T-helper 1 cell treated with Interleukin-12 subunit alpha and Interleukin-12 subunit beta and Interleukin-4 antibody, amounts not matched to agents 30 μg/mL and 1 μg/mL, for 36 hours (primary cell): Measurements from ENCODE around the gene TM6SF1.
"Not testable (repeated sequence)": the region's sequence is repeated elsewhere in the genome, so short reads cannot be mapped to it uniquely, and the experiment has no call there.

Experiments used
- H3K27ac Mint-ChIP-seq: one replicate; pipeline ENCODE4 v1.8.0; 2021; ENCODE audit warnings: mild to moderate bottlenecking, mixed read lengths
- H3K27me3 Mint-ChIP-seq: one replicate; pipeline ENCODE4 v1.8.0; 2021; ENCODE audit warnings: low read depth, mixed read lengths
- H3K36me3 Mint-ChIP-seq: one replicate; pipeline ENCODE4 v1.8.0; 2021; ENCODE audit warnings: low read depth, mixed read lengths
- H3K4me1 Mint-ChIP-seq: one replicate; pipeline ENCODE4 v1.8.0; 2021; ENCODE audit warnings: low read depth, mixed read lengths
- H3K4me3 Mint-ChIP-seq: one replicate; pipeline ENCODE4 v1.8.0; 2021; ENCODE audit warnings: mild to moderate bottlenecking, moderate library complexity, mixed read lengths
- H3K9me3 Mint-ChIP-seq: one replicate; pipeline ENCODE4 v1.8.0; 2021; ENCODE audit warnings: mixed read lengths

The TM6SF1 gene

GRCh38 chr15:83078712-83079111 lies 28.7 kb upstream of the TM6SF1 start:
- peaks cover 2% of the 10 kb centered on the region for H3K4me1 Mint-ChIP-seq
- no peak overlapping the region for H3K4me3 Mint-ChIP-seq
- peaks cover 2% of the 10 kb centered on the region for H3K36me3 Mint-ChIP-seq
- peaks cover 11% of the 10 kb centered on the region for H3K9me3 Mint-ChIP-seq
- H3K27ac Mint-ChIP-seq, result no peak overlapping the region
- peaks cover 50% of the 10 kb centered on the region for H3K27me3 Mint-ChIP-seq

GRCh38 chr15:83081256-83082014 lies 26.0 kb upstream of the TM6SF1 start:
- Mint-ChIP-seq H3K27me3 (peaks cover 45% of the 10 kb centered on the region), H3K27ac (no peak overlapping the region), H3K4me3 (no peak overlapping the region), H3K36me3 (no peaks in the 10 kb centered on the region), H3K9me3 (no peaks in the 10 kb centered on the region), H3K4me1 (peaks cover 2% of the 10 kb centered on the region)

DNA sequence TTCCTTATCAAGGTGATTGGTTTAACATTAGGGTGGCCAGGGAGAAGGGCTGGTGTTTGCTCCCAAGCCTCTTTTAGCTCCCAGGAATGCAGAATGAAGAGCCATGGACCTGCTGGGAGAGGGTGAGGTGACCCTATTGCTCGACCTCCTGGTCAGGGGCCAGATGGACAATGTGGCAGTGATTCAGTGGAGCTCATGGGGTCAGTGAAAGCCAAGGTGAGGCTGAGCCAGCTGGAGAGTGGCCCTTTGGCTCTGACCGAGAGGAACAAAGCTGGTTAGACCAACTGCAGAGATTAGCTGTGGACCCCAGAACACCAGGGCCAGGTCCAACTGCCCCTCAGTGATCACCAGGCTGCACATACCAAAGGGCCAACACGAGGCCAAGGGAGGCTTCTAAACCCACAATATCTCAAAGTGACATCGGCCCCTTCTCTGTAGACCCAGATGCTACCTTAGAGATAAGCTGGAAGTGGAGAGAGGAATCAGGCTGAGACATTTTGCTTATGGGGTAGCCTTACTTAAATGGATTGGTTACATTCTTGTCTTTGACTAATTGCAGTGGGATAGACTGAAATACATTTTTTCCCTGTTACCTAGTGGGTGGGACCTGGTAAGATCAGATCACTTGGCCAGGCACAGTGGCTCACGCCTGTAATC lies 24.6 kb upstream of the TM6SF1 start:
- peaks cover 49% of the 10 kb centered on the region for H3K27me3 Mint-ChIP-seq
- H3K36me3 Mint-ChIP-seq, result no peaks in the 10 kb centered on the region
- H3K4me1 Mint-ChIP-seq, result peaks cover 2% of the 10 kb centered on the region
- no peak overlapping the region for H3K4me3 Mint-ChIP-seq
- no peaks in the 10 kb centered on the region for H3K9me3 Mint-ChIP-seq
- H3K27ac Mint-ChIP-seq, result no peak overlapping the region

DNA sequence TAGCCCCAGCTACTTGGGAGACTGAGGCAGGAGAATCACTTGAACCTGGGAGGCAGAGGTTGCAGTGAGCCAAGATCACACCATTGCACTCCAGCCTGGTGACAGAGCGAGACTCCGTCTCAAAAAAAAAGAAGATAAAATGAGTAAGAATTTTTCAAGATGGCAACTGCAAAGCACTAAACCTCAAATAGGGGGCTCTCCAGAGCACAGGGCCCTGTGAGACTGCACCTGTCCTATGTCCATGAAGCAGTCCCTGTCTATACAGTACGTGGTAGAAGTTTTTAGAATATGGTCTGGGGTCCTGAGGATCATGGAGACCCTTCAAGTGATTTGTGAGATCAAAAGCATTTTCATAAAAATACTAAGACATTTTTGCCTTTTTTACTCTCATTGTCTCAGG lies 22.0 kb upstream of the TM6SF1 start:
- H3K9me3 Mint-ChIP-seq, H3K4me3 Mint-ChIP-seq, H3K4me1 Mint-ChIP-seq, H3K27ac Mint-ChIP-seq, H3K36me3 Mint-ChIP-seq: not testable (repeated sequence)
- peaks cover 41% of the 10 kb centered on the region for H3K27me3 Mint-ChIP-seq

GRCh38 chr15:83085864-83086552 lies 21.4 kb upstream of the TM6SF1 start:
- H3K36me3 Mint-ChIP-seq, H3K4me3 Mint-ChIP-seq, H3K9me3 Mint-ChIP-seq, H3K4me1 Mint-ChIP-seq, H3K27ac Mint-ChIP-seq: not testable (repeated sequence)
- H3K27me3 Mint-ChIP-seq, result peaks cover 37% of the 10 kb centered on the region

- no peak overlapping the region for H3K4me3 Mint-ChIP-seq
- H3K36me3 Mint-ChIP-seq, result no peaks in the 10 kb centered on the region
- no peak overlapping the region for H3K27ac Mint-ChIP-seq
- H3K4me1 Mint-ChIP-seq, result peaks cover 6% of the 10 kb centered on the region
- H3K27me3 Mint-ChIP-seq, result peaks cover 27% of the 10 kb centered on the region
- H3K9me3 Mint-ChIP-seq, result no peaks in the 10 kb centered on the region
Measured at GRCh38 chr15:83087576-83087975, 19.9 kb upstream of the TM6SF1 start.

DNA sequence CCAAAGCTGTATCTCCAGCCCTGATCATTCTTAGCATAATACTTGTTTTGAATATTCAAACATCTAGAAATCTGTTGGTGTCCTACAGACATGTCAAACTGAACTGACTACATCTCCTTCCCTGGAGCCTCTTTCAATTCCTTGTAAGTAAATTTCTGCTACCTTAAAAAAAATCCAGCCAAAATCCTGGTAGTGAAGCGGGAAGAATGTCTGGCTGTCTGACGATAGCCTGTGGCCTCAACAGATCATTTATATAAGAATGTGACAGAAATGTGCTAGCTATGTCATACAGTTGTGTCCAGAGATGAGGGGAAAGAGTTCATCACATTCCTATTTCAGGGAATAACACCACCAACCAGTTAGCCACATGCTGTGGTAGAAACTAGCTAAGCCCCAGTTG lies 18.6 kb upstream of the TM6SF1 start:
- Mint-ChIP-seq H3K4me1 (peaks cover 6% of the 10 kb centered on the region), H3K27ac (no peak overlapping the region), H3K4me3 (no peak overlapping the region), H3K9me3 (no peaks in the 10 kb centered on the region), H3K27me3 (peaks cover 25% of the 10 kb centered on the region), H3K36me3 (no peaks in the 10 kb centered on the region)

DNA sequence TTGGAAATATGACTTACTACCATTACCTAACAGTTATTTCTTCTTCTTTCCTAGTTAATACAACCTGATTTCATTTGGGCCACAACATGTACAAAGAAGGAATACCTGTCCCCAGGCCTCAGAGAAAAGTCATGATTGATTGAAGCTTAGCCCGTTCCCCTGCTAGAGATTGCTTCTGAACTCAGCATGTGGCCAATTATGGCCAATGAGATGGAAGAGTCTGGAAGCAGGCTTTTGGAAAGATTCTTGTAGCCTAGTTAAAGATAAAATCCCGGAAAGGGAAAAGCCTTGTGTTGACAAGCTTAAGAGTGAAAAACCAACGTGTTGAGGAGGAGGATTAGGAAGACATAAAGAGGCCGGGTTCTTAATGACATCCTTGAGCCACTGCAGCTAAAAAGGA lies 17.0 kb upstream of the TM6SF1 start:
- no peak overlapping the region for H3K27ac Mint-ChIP-seq
- H3K9me3 Mint-ChIP-seq, result no peaks in the 10 kb centered on the region
- H3K27me3 Mint-ChIP-seq, result peaks cover 25% of the 10 kb centered on the region
- no peaks in the 10 kb centered on the region for H3K36me3 Mint-ChIP-seq
- peaks cover 6% of the 10 kb centered on the region for H3K4me1 Mint-ChIP-seq
- H3K4me3 Mint-ChIP-seq, result no peak overlapping the region

- not testable (repeated sequence) for H3K4me1 Mint-ChIP-seq, H3K4me3 Mint-ChIP-seq, H3K36me3 Mint-ChIP-seq, H3K27ac Mint-ChIP-seq, H3K9me3 Mint-ChIP-seq
- peaks cover 34% of the 10 kb centered on the region for H3K27me3 Mint-ChIP-seq
Measured at GRCh38 chr15:83091965-83092308, 15.5 kb upstream of the TM6SF1 start.

DNA sequence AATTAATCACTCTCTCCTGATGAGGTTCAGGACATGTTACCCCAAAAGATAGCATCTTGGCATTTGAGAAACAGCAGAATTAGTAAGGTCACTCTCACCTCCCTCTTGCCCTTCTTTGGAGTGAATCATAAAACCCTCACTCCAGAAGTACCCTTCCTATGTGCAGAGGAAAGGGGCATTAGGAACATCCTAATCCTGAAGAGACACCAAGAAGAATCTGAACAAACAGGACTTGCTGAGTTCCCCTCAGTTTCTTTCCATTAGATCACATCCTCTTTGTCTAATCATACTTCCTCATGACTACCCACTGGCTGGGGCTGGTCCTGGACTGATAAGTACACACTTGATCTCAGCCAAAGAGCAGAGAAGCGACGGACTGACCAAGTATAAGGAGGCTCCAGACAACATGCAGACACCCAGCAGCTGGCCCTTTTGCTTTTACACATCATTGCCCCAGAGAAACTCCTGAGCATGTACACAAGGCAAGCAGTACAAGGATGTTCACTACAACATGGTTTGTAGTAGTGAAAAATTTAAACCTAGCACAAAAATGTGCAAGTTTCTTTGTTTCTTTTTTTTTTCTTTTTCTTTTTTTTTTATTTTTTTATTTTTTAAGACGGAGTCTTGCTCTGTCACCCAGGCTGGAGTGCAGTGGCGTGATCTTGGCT lies 15.0 kb upstream of the TM6SF1 start:
- peaks cover 5% of the 10 kb centered on the region for H3K9me3 Mint-ChIP-seq
- H3K27me3 Mint-ChIP-seq, result peaks cover 34% of the 10 kb centered on the region
- H3K4me3 Mint-ChIP-seq, result no peak overlapping the region
- H3K27ac Mint-ChIP-seq, result peak overlapping the region; percentile 32
- no peaks in the 10 kb centered on the region for H3K36me3 Mint-ChIP-seq
- H3K4me1 Mint-ChIP-seq, result peaks cover 6% of the 10 kb centered on the region

- Mint-ChIP-seq H3K4me3 (no peak overlapping the region), H3K4me1 (peaks cover 6% of the 10 kb centered on the region), H3K9me3 (peaks cover 15% of the 10 kb centered on the region), H3K27me3 (peaks cover 38% of the 10 kb centered on the region), H3K36me3 (no peaks in the 10 kb centered on the region), H3K27ac (no peak overlapping the region)
Measured at GRCh38 chr15:83094583-83094982, 12.9 kb upstream of the TM6SF1 start.

DNA sequence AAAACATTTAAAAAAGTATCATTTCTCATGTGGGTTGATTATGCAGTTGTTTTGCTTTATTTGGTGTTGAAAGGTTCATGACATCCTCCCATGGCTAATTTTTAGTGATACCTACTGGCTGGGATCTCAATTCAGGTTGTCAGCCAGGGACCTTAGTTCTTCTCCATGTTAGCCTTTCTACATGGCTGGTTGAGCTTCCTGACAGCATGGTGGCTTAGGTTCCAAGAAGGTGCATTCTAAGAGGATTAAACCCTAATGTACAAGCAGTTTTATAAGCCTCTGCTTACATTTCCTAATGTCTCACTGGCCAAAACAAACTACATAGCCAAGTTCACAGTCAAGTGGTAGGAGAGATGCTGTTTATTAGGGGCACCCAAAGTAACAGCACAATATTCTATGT lies 9.4 kb upstream of the TM6SF1 start:
- H3K36me3 Mint-ChIP-seq, result no peaks in the 10 kb centered on the region
- H3K27me3 Mint-ChIP-seq, result peaks cover 65% of the 10 kb centered on the region
- H3K4me1 Mint-ChIP-seq, result no peaks in the 10 kb centered on the region
- no peak overlapping the region for H3K27ac Mint-ChIP-seq
- H3K4me3 Mint-ChIP-seq, result no peak overlapping the region
- peaks cover 15% of the 10 kb centered on the region for H3K9me3 Mint-ChIP-seq

GRCh38 chr15:83099290-83099689 lies 8.2 kb upstream of the TM6SF1 start:
- H3K27me3 Mint-ChIP-seq, result peaks cover 70% of the 10 kb centered on the region
- H3K4me1 Mint-ChIP-seq, result no peaks in the 10 kb centered on the region

GRCh38 chr15:83100097-83100646 lies 7.3 kb upstream of the TM6SF1 start:
- no peak overlapping the region for H3K27ac Mint-ChIP-seq

More at GRCh38 chr15:83099290-83099689, 8.2 kb upstream of the TM6SF1 start:
- Mint-ChIP-seq H3K27ac (no peak overlapping the region), H3K36me3 (no peaks in the 10 kb centered on the region), H3K9me3 (peaks cover 15% of the 10 kb centered on the region), H3K4me3 (no peak overlapping the region)

More at GRCh38 chr15:83100097-83100646, 7.3 kb upstream of the TM6SF1 start:
- Mint-ChIP-seq H3K36me3 (no peaks in the 10 kb centered on the region), H3K4me1 (no peaks in the 10 kb centered on the region), H3K4me3 (no peak overlapping the region), H3K27me3 (peaks cover 76% of the 10 kb centered on the region), H3K9me3 (peaks cover 15% of the 10 kb centered on the region)
